Middle frontal gyrus (tissue), 1 donor: ENCODE data around the gene CBARP.
"Not testable (repeated sequence)": the region's sequence is repeated elsewhere in the genome, so short reads cannot be mapped to it uniquely, and the experiment has no call there.

Experiments
- DNase-seq: peaks from one replicate; pipeline ENCODE4 v3.0.0-alpha.2; 2015; ENCODE audit warnings: low spot score; ENCODE audit errors: extremely low spot score

CBARP gene

GRCh38 chr19:1213391-1214286, 24.2 kb downstream of the CBARP start:
- no peak for DNase-seq

DNA sequence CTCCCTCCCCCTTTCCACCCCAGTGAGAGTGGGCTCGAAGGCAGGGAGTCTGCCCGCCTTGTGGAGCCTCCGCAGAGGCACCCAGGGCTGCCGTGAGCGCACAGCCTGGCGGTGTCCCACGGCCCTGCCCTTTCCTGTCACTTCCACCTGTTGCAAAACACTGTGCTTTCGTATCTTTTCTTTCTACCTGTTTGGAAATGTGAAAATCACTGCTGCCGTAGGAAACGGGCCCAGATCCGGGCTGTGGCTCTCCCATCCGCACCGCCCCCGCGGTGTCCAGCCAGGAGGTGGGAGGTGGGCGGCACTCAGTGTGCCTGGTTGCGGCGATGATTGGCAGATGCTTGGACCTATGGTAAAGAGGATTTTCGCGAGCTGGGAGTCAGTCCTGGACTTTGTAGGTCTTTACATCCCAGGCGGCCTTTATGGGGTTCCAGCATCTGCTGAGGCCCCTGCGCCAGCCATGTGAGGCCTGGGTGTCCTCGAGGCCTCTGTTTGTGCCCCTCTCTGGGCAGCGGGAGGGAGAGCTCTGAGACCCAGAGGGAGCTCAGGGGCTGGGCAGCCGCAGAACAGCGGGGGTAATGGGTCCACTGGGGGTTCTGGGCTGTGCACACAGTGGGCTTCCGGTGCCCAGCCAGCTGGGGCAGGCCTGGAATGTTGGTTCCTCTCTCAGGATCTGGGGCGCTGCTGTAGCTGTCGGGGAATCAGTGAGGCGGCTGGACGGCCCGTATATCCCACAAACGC, 26.1 kb downstream of the CBARP start:
- no peak for DNase-seq

GRCh38 chr19:1210227-1210538, 27.6 kb downstream of the CBARP start:
- peak; percentile 20 for DNase-seq

GRCh38 chr19:1208830-1209229, 29.0 kb downstream of the CBARP start:
- DNase-seq = not testable (repeated sequence)

GRCh38 chr19:1206864-1207450, 30.8 kb downstream of the CBARP start:
- no peak for DNase-seq

DNA sequence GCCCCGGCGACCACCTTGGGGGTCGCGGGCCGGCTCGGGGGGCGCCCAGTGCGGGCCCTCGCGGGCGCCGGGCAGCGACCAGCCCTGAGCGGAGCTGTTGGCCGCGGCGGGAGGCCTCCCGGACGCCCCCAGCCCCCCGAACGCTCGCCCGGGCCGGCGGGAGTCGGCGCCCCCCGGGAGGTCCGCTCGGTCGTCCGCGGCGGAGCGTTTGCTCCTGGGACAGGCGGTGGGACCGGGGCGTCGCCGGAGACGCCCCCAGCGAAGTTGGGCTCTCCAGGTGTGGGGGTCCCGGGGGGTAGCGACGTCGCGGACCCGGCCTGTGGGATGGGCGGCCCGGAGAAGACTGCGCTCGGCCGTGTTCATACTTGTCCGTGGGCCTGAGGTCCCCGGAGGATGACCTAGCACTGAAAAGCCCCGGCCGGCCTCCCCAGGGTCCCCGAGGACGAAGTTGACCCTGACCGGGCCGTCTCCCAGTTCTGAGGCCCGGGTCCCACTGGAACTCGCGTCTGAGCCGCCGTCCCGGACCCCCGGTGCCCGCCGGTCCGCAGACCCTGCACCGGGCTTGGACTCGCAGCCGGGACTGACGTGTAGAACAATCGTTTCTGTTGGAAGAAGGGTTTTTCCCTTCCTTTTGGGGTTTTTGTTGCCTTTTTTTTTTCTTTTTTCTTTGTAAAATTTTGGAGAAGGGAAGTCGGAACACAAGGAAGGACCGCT, 31.5 kb downstream of the CBARP start:
- DNase-seq = no peak

DNA sequence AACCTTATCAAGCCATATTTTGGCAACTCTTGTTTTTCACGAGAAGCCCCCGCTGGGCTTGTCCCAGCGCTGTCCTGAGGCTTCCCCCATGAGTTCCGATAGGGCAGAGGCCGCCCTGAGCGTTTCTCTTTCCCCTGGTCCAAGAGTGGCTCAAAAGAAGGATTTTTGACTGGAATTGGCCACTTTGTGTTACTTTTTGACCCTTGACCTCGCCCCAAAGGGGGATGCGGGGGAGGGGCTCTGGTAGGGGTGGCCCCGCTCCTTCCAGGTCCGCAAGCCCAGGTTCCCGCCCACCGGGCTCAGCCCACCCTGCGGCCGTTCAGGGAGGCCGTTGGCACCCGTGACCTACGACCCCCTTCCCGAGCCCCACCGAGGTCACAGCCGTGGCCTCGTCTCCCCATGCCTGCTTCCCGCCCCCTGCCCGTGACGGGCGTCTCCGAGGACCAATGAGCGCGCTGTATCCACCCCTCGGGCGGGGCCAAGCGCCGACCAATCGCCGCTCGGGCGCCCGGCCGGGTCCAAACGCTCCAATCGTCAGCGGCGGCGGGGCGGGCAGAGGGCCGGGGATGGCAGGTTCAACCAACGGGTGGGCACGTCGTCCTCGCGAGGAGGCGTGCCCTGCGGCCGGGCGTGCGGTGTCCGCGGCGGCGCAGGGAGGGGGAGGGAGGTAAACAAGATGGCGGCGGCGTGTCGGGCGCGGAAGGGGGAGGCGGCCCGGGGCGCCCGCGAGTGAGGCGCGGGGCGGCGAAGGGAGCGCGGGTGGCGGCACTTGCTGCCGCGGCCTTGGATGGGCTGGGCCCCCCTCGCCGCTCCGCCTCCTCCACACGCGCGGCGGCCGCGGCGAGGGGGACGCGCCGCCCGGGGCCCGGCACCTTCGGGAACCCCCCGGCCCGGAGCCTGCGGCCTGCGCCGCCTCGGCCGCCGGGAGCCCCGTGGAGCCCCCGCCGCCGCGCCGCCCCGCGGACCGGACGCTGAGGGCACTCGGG, 32.4 kb downstream of the CBARP start, which contains the start of gene STK11:
Gene STK11 (plus strand): TSS at position 665 of the 986 bp plus-strand sequence. CDS start 1,136 bp downstream, outside the sequence.
- DNase-seq = peak; percentile 90

- DNase-seq = not testable (repeated sequence)
Observed at GRCh38 chr19:1200614-1201013, 37.2 kb downstream of the CBARP start.

DNA sequence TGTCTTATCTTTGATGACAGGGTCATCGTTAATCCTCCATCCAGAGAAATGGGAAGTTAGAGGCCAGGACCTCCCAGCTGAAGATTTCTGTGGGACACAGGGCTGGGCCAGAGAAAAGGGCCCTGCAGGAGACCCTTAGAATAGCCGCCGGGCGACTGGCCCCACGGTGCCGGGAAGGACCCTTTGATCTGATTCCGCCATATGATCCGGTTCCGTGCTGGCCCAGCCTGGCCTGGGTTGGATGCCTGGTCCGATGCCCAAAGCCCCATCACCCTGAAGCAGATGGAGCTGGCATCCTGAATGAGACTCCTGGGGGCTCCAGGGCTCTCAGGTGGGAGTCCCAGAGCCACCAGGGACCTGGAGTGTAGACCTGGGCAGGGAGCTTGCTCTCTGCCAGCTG, 38.3 kb downstream of the CBARP start:
- no peak for DNase-seq

DNA sequence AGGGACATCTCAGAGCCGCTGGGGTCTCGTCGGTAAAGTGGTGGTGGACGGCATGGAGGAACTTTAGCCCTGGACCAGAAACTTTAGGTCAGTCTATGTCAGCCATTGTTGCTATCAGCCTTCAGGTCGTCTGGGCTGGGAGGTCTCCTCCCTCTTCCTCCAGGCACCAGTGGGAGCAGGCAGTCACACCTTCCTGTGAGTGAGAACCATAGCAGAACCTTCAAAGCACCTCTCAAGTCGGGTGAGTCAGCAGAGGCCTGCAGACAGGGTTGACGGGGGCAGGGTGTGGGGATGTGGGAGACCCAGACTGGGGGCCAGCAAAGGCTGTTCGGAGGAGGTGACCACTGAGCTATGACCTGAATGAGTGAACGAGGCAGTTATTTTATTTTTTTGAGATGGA, 48.4 kb downstream of the CBARP start:
- DNase-seq = no peak

- no peak for DNase-seq
Observed at GRCh38 chr19:1183543-1184172, 54.1 kb downstream of the CBARP start.

- no peak for DNase-seq
Observed at GRCh38 chr19:1182727-1183126, 55.1 kb downstream of the CBARP start.

DNA sequence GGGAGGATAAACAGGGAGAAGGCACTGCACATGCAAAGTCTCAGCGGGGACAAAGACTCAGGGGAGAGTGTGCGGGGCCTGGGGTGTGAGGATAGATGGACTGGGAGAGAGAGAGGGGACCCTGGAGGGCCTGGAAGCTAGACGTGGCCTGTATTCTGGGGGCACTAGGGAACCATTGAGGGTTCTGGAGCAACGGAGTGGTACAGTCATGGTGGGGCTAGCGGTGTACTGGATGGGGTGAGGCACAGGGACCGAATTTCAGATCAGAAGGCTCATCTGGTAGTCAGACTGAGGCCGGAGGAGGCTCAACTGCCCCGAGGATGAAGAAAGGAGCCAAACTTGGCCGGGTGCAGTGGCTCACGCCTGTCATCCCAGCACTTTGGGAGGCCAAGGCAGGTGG, 55.7 kb downstream of the CBARP start:
- DNase-seq = no peak

- no peak for DNase-seq
Observed at GRCh38 chr19:1181606-1182005, 56.2 kb downstream of the CBARP start.
